C4-2B (cell line): ENCODE data around the gene UBE2F.

Experiments
- CTCF ChIP-seq: fragments of 450-650 bp; conservative IDR thresholded peaks from 2 replicates; pipeline ENCODE4 v1.5.1; 2017; ENCODE audit warnings: mild to moderate bottlenecking
- ZFX ChIP-seq: fragments of 450-650 bp; IDR thresholded peaks from 2 replicates; pipeline ENCODE4 v1.6.1; 2017

GRCh38 chr2:238020816-238021215 lies 54.0 kb downstream of the UBE2F start:
- TF ChIP-seq CTCF (no peak), ZFX (no peak)
